Esophagus muscularis mucosa (tissue), 4 donors: ENCODE measurements around the gene DUSP14. TPM values are rescaled to one million over a fixed set of nuclear protein-coding genes. Genes with fewer than 3 reads are reported as not detected.

Experiments
- DNase-seq: peaks from one replicate; pipeline ENCODE4 v3.0.0-alpha.2; 2017; ENCODE audit errors: extremely low spot score
- H3K27ac ChIP-seq, 4 donors: fragments of 200-600 bp; sonication (generic); replicated peaks in 1 of 4; 1 replicate in 3 of 4; 2 replicates in 1 of 4; pipeline ENCODE4 v1.5.1; 2016 to 2019; ENCODE audit warnings: mild to moderate bottlenecking in 1 of 4
- H3K27me3 ChIP-seq, 4 donors: fragments of 200-600 bp; sonication (generic); one replicate each; pipeline versions ENCODE4 v1.5.1 to v1.6.0; 2016 to 2019
- H3K36me3 ChIP-seq, 4 donors: fragments of 200-600 bp; sonication (generic); one replicate each; pipeline ENCODE4 v1.5.1; 2016 to 2019
- H3K4me1 ChIP-seq, 4 donors: fragments of 200-600 bp; sonication (generic); one replicate each; pipeline ENCODE4 v1.5.1; 2016 to 2019
- H3K4me3 ChIP-seq, 4 donors: fragments of 200-600 bp; sonication (generic); 1 replicate in 2 of 4; 2 replicates in 2 of 4; pipeline ENCODE4 v1.5.1; 2016 to 2019; ENCODE audit warnings: mild to moderate bottlenecking in 4 of 4, moderate library complexity in 1 of 4
- H3K9me3 ChIP-seq, 4 donors: fragments of 200-600 bp; sonication (generic); 1 replicate in 3 of 4; 2 replicates in 1 of 4; pipeline ENCODE4 v1.5.1; 2016 to 2019
- EP300 ChIP-seq: sonication (generic); formaldehyde crosslinking; IDR thresholded peaks from one replicate; pipeline ENCODE4 v1.6.1; 2017; ENCODE audit warnings: antibody characterized with exemption
- POLR2A ChIP-seq: fragments of 450-650 bp; IDR thresholded peaks from one replicate; pipeline ENCODE4 v1.6.1; 2017; ENCODE audit warnings: antibody characterized with exemption, moderate library complexity, mild to moderate bottlenecking, low read depth
- POLR2AphosphoS5 ChIP-seq, 2 donors: sonication (generic); formaldehyde crosslinking; IDR thresholded peaks; one replicate each; pipeline ENCODE4 v1.6.1; 2017; ENCODE audit warnings: antibody characterized with exemption in 2 of 2
- WGBS: methylation state at CpG from one replicate; pipeline ENCODE4 v1.1.5; 2018; 5-methylcytosine and 5-hydroxymethylcytosine counted together
- intact Hi-C: fragments of 100-400 bp; cut with DNase I; formaldehyde crosslinking; loops from one replicate; pipeline ENCODE4 v1.15.1; 2023
- total RNA-seq, 4 donors: library from RNA; depleted of rRNA; stranded (reverse); fragments of >200 nt; gene quantifications; one replicate each; pipeline versions ENCODE4 v1.1.0 to v1.2.1, GENCODE V29; 2016
- TF ChIP-seq, protein P1 (sequence below), 3 experiments: fragments of 200-600 bp in 2 of 3; fragments of 450-650 bp in 1 of 3; sonication (generic) in 2 of 3; IDR thresholded peaks; one replicate each; pipeline ENCODE4 v1.5.1; 2017 to 2019; ENCODE audit warnings: antibody characterized with exemption in 3 of 3, mild to moderate bottlenecking in 2 of 3, moderate library complexity in 1 of 3

The DUSP14 gene
- total RNA-seq, 4 donors from 2014 or later: 23.7 to 46.4 (median 35.9) TPM

DNA sequence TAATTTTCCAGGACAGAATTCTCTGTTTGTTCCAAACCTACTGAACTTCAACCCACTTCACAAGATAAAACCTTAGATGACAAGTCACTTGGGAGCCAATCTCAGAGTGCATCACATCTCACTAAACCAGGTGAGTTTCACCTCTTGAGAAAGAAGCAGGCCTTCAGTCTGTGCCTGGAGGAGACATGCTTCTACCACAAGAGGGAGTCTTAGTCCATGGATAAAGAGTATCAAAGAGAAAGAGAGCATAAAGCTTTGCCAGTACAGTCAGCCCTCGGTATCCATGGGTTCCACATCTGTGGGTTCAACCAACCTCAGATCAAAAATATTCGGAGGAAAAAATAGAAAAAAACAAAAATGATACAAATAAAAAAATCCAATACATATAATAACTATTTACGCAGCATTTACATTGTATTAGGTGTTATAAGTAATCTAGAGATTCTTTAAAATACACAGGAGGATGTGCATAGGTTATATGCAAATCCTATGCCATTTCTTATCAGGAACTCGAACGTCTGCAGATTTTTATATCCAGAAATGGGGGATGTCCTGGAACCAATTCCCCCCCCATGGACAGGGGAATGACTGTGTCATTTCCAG, 37.7 kb downstream of the DUSP14 start:
- no peaks in the 10 kb centered on the region for H3K4me1 ChIP-seq
- H3K36me3 ChIP-seq: peaks cover 9 to 92% (median 65%) of the 10 kb centered on the region in 4 donors
- DNase-seq: no peak
- no peaks in the 10 kb centered on the region for H3K27me3 ChIP-seq
- no peak overlapping the region for H3K4me3 ChIP-seq
- no peaks in the 10 kb centered on the region for H3K9me3 ChIP-seq
- intact Hi-C loops: no loop called here
- H3K27ac ChIP-seq: no peak overlapping the region
- 69% methylated on average over 5 of the region's 5 CpGs for WGBS
- TF ChIP-seq, protein P1, sequence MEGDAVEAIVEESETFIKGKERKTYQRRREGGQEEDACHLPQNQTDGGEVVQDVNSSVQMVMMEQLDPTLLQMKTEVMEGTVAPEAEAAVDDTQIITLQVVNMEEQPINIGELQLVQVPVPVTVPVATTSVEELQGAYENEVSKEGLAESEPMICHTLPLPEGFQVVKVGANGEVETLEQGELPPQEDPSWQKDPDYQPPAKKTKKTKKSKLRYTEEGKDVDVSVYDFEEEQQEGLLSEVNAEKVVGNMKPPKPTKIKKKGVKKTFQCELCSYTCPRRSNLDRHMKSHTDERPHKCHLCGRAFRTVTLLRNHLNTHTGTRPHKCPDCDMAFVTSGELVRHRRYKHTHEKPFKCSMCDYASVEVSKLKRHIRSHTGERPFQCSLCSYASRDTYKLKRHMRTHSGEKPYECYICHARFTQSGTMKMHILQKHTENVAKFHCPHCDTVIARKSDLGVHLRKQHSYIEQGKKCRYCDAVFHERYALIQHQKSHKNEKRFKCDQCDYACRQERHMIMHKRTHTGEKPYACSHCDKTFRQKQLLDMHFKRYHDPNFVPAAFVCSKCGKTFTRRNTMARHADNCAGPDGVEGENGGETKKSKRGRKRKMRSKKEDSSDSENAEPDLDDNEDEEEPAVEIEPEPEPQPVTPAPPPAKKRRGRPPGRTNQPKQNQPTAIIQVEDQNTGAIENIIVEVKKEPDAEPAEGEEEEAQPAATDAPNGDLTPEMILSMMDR (IDR thresholded peaks at IDR 0.05): peak; percentile 27 to 53 (median 39)
- no peak for TF ChIP-seq POLR2AphosphoS5 (IDR thresholded peaks at IDR 0.05)
- no peak for TF ChIP-seq EP300
- no peak for TF ChIP-seq POLR2A

- Histone ChIP-seq H3K4me1 (no peaks in the 10 kb centered on the region), H3K4me3 (no peak overlapping the region), H3K36me3 (peaks cover 11 to 87% (median 60%) of the 10 kb centered on the region in 4 donors), H3K9me3 (no peaks in the 10 kb centered on the region), H3K27me3 (no peaks in the 10 kb centered on the region), H3K27ac (no peak overlapping the region)
- TF ChIP-seq POLR2AphosphoS5 (IDR thresholded peaks at IDR 0.05) (no peak), POLR2A (no peak), EP300 (no peak)
- TF ChIP-seq, protein P1 (IDR thresholded peaks at IDR 0.05): no peak
- intact Hi-C loops: no loop called here
- no peak for DNase-seq
- WGBS: 90% methylated on average over 4 of the region's 4 CpGs
Observed at GRCh38 chr17:37530420-37530819, 40.7 kb downstream of the DUSP14 start.

DNA sequence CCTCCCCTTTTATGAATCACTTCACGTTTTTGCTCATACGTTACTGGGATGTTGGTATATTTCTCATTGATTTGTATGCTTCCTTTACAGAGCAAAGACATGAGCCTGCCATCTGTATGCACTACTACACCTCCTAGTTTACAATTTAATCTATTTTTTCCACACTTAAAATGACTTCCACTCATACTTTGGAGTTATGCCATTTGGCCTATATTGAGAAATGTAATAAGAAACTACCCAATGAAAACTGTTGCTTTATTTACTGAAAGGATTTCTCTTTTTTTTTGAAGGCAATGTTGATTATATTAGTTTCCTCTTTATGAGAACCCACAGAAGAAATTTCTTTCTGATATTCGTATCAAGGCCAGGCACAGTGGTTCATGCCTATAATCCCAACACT, 43.1 kb downstream of the DUSP14 start:
- H3K9me3 ChIP-seq: no peaks in the 10 kb centered on the region
- no peaks in the 10 kb centered on the region for H3K4me1 ChIP-seq
- no peak overlapping the region for H3K4me3 ChIP-seq
- peaks cover 30 to 92% (median 70%) of the 10 kb centered on the region in 4 donors for H3K36me3 ChIP-seq
- 80% methylated on average over 3 of the region's 3 CpGs for WGBS
- H3K27me3 ChIP-seq: no peaks in the 10 kb centered on the region
- H3K27ac ChIP-seq: no peak overlapping the region
- intact Hi-C loops: no loop called here
- DNase-seq: no peak
- TF ChIP-seq, protein P1 (IDR thresholded peaks at IDR 0.05): no peak
- TF ChIP-seq POLR2AphosphoS5 (IDR thresholded peaks at IDR 0.05): no peak
- no peak for TF ChIP-seq EP300
- no peak for TF ChIP-seq POLR2A

GRCh38 chr17:37535906-37536305, 46.2 kb downstream of the DUSP14 start:
- no peak for TF ChIP-seq EP300
- TF ChIP-seq POLR2A: no peak
- TF ChIP-seq, protein P1 (IDR thresholded peaks at IDR 0.05): no peak
- no peak for TF ChIP-seq POLR2AphosphoS5 (IDR thresholded peaks at IDR 0.05)
- Histone ChIP-seq H3K4me1 (no peaks in the 10 kb centered on the region), H3K36me3 (peaks cover 61 to 92% (median 81%) of the 10 kb centered on the region in 4 donors), H3K27me3 (no peaks in the 10 kb centered on the region), H3K4me3 (no peak overlapping the region), H3K9me3 (no peaks in the 10 kb centered on the region), H3K27ac (no peak overlapping the region)
- intact Hi-C loops: no loop called here
- 97% methylated on average over 5 of the region's 5 CpGs for WGBS
- no peak for DNase-seq
